CD4-positive, alpha-beta T cell treated with Interleukin-12 subunit alpha and Interleukin-12 subunit beta, for 1 hour (primary cell): ENCODE results near the gene VBP1.
"Not testable (repeated sequence)": the region's sequence is repeated elsewhere in the genome, so short reads cannot be mapped to it uniquely, and the experiment has no call there.

Source experiments
- DNase-seq: peaks from one replicate; pipeline ENCODE4 v3.0.0-alpha.2; 2020

Gene VBP1

GRCh38 chrX:155266439-155266838, 50.2 kb downstream of the VBP1 start:
- DNase-seq = no peak

DNA sequence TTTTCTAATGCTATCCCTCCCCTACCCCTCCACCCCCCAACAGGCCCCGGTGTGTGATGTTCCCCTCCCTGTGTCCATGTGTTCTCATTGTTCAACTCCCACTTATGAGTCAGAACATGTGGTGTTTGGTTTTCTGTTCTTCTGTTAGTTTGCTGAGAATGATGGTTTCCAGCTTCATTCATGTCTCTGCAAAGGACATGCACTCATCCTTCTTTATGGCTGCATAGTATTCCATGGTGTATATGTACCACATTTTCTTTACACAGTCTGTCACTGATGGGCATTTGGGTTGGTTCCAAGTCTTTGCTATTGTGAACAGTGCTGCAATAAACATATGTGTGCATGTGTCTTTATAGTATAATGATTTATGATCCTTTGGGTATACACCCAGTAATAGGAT, 51.7 kb downstream of the VBP1 start:
- not testable (repeated sequence) for DNase-seq

DNA sequence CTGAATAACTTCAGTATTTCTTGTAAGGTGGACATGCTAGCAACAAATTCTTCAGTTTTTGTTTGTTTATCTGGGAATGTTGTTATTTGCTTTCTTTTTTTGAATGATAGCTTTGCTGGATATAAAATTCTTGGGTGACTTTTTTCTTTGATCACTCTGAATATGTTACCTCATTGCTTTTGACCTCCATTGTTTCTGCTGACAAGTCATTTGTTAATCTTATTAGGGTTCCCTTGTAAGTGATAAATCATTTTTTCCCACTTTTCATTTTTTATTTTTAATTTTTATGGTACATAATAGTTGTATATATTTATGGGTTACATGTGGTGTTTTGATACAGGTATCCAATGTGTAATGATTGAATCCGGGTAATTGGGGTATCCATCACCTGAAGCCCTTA, 54.7 kb downstream of the VBP1 start:
- DNase-seq = no peak

- no peak for DNase-seq
Observed at GRCh38 chrX:155279873-155280272, 63.6 kb downstream of the VBP1 start.
